BE2C (cell line): ENCODE measurements around the gene WNT7A.

Experiments used
- DNase-seq: peaks from one replicate; pipeline ENCODE4 v3.0.0-alpha.2; 2020
- H3K27me3 ChIP-seq: fragments of 250-450 bp; sonication (Bioruptor Pico); 2 replicates; pipeline ENCODE4 v1.5.1; 2020; ENCODE audit warnings: mild to moderate bottlenecking
- H3K36me3 ChIP-seq: fragments of 250-450 bp; sonication (Bioruptor Pico); 2 replicates; pipeline ENCODE4 v1.5.1; 2020; ENCODE audit warnings: mild to moderate bottlenecking
- H3K4me1 ChIP-seq: fragments of 250-450 bp; sonication (Bioruptor Pico); 2 replicates; pipeline ENCODE4 v1.5.1; 2020
- H3K4me3 ChIP-seq: 2 replicates; pipeline ENCODE4 v1.5.1; 2011; ENCODE audit warnings: low read depth, low read length
- H3K9me3 ChIP-seq: fragments of 250-450 bp; sonication (Bioruptor Pico); 2 replicates; pipeline ENCODE4 v1.5.1; 2020
- TF ChIP-seq, protein P1 (sequence below): IDR thresholded peaks from 2 replicates; pipeline ENCODE4 v1.5.1; 2012; ENCODE audit warnings: mild to moderate bottlenecking, low read depth, low read length

Gene WNT7A

DNA sequence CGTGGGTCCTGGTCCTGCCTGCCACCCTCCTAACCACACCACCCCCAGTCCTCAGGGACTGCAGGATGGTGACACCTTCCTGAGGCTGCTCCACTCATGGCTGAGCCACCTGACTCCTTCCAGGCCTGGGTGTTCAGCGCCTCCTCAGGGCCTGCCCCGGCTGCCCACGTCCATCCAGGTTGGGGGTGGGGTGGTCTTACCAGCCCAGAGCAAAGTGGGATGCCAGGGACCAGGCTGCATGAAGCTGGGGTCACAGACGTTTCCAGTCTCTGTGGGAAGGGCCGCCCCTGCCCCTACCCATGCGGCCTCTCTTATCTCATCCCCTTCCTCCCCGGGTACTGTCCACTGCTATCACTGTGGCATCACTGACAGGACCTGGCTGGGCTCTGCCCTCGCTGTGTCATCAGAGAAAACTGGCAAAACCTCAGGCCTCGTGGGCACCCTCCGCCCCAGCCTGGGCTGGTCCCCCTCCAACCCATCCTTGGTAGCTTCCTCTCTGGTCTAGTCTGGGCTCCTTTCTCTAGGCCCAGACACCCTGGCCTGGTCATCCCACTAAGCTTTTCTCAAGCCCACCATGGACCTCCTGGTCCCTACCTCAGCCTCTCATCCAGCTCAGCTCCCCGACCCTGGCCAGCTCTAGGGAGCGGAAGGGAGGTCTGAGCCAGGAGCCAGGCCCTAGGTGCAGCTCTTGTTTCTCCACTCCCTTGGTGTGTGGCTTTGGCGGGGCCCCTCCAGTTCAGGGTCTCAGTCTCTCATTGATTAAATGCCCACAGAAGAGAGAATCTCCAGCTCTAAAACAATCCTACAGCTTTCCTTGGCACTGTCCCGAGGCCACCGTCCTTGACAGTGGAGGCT lies 32.9 kb downstream of the WNT7A start:
- Histone ChIP-seq H3K27me3 (no peaks in the 10 kb centered on the region), H3K4me3 (no peak overlapping the region), H3K9me3 (no peaks in the 10 kb centered on the region), H3K36me3 (no peaks in the 10 kb centered on the region), H3K4me1 (no peaks in the 10 kb centered on the region)
- TF ChIP-seq, protein P1, sequence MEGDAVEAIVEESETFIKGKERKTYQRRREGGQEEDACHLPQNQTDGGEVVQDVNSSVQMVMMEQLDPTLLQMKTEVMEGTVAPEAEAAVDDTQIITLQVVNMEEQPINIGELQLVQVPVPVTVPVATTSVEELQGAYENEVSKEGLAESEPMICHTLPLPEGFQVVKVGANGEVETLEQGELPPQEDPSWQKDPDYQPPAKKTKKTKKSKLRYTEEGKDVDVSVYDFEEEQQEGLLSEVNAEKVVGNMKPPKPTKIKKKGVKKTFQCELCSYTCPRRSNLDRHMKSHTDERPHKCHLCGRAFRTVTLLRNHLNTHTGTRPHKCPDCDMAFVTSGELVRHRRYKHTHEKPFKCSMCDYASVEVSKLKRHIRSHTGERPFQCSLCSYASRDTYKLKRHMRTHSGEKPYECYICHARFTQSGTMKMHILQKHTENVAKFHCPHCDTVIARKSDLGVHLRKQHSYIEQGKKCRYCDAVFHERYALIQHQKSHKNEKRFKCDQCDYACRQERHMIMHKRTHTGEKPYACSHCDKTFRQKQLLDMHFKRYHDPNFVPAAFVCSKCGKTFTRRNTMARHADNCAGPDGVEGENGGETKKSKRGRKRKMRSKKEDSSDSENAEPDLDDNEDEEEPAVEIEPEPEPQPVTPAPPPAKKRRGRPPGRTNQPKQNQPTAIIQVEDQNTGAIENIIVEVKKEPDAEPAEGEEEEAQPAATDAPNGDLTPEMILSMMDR, result no peak
- DNase-seq, result no peak

GRCh38 chr3:13846238-13846637 lies 33.6 kb downstream of the WNT7A start:
- DNase-seq, result no peak
- no peak overlapping the region for H3K4me3 ChIP-seq
- H3K36me3 ChIP-seq, result no peaks in the 10 kb centered on the region
- H3K4me1 ChIP-seq, result no peaks in the 10 kb centered on the region
- TF ChIP-seq, protein P1, result no peak
- H3K27me3 ChIP-seq, result no peaks in the 10 kb centered on the region
- no peaks in the 10 kb centered on the region for H3K9me3 ChIP-seq

GRCh38 chr3:13845806-13846205 lies 34.1 kb downstream of the WNT7A start:
- Histone ChIP-seq H3K36me3 (no peaks in the 10 kb centered on the region), H3K4me3 (no peak overlapping the region), H3K27me3 (no peaks in the 10 kb centered on the region), H3K9me3 (no peaks in the 10 kb centered on the region), H3K4me1 (no peaks in the 10 kb centered on the region)
- TF ChIP-seq, protein P1, result no peak
- DNase-seq, result no peak

- no peaks in the 10 kb centered on the region for H3K27me3 ChIP-seq
- H3K4me1 ChIP-seq, result no peaks in the 10 kb centered on the region
- H3K4me3 ChIP-seq, result no peak overlapping the region
- TF ChIP-seq, protein P1, result no peak
- no peaks in the 10 kb centered on the region for H3K9me3 ChIP-seq
- no peak for DNase-seq
- no peaks in the 10 kb centered on the region for H3K36me3 ChIP-seq
Observed at GRCh38 chr3:13844911-13845310, 35.0 kb downstream of the WNT7A start.

DNA sequence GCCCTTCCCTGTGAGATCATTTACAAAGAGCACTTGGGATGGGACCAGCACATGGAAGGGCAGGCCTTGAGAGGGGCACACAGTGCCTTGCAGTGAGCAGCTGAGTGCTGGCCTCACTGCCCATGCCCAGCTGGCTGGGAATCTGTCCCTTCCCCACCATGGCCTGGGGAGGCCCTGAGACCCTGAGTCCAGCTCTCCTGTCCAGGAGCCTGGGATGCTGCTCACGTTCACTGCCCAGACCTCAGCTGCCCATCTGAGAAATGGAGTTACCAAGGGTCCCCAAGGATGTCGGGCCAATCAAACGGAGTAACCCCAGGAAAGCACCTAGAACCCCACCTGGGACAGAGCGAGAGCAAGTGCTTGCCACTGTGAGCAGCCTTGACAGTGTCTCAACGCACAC lies 35.6 kb downstream of the WNT7A start:
- Histone ChIP-seq H3K36me3 (no peaks in the 10 kb centered on the region), H3K27me3 (no peaks in the 10 kb centered on the region), H3K4me1 (no peaks in the 10 kb centered on the region), H3K9me3 (no peaks in the 10 kb centered on the region), H3K4me3 (no peak overlapping the region)
- TF ChIP-seq, protein P1, result no peak
- no peak for DNase-seq

DNA sequence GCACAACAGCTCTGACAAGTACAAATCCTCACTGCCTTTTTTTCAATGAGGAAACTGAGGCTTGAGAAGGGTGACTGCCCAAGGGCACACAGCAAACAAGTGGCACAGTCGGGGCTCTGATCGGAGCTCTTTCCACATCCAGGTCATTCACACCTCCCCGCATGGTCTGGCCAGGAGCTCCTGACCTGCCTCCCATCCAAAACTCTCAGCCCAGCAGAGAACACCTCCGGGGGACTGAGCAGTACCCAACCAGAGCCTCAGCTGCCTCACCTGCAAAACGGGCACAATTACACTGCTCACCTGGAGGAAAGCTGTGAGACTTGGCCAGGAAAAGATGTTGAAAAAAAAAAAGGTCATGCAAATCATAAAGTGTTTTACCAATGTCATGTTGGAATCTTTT lies 36.5 kb downstream of the WNT7A start:
- Histone ChIP-seq H3K27me3 (no peaks in the 10 kb centered on the region), H3K4me1 (no peaks in the 10 kb centered on the region), H3K36me3 (no peaks in the 10 kb centered on the region), H3K4me3 (no peak overlapping the region), H3K9me3 (no peaks in the 10 kb centered on the region)
- DNase-seq, result no peak
- TF ChIP-seq, protein P1, result no peak
